K562 (cell line): ENCODE measurements around the gene BPTF.

Experiments
- CBX5 ChIP-seq: IDR thresholded peaks from 2 replicates; pipeline ENCODE4 v1.6.1; 2014; ENCODE audit warnings: low read depth, borderline replicate concordance
- EGR1 ChIP-seq: fragments of 450-650 bp; conservative IDR thresholded peaks from 2 replicates; pipeline ENCODE4 v1.6.1; 2017; ENCODE audit warnings: mild to moderate bottlenecking
- EP300 ChIP-seq: IDR thresholded peaks from 2 replicates; pipeline ENCODE4 v1.6.1; 2012; ENCODE audit warnings: low read length, improper control_type of control experiment
- NFE2 ChIP-seq: IDR thresholded peaks from 2 replicates; pipeline ENCODE4 v1.6.1; 2014; ENCODE audit warnings: antibody characterized with exemption, low read depth
- NR3C1 ChIP-seq: sonication (generic); formaldehyde crosslinking; IDR thresholded peaks from 2 replicates; pipeline ENCODE4 v1.8.1; 2022; ENCODE audit warnings: missing genetic modification reagents
- SFPQ ChIP-seq: fragments of 200-400 bp; formaldehyde crosslinking; IDR thresholded peaks from 2 replicates; pipeline ENCODE4 v1.6.1; 2017; ENCODE audit warnings: mild to moderate bottlenecking, low read depth, low read length, moderate library complexity
- ZNF766 ChIP-seq: fragments of 200-800 bp; sonication (Bioruptor generic); conservative IDR thresholded peaks from 2 replicates; pipeline ENCODE4 v1.6.1; 2016; ENCODE audit warnings: missing genetic modification characterization, missing compliant biosample characterization
- TF ChIP-seq, protein P1 (sequence below): fragments of 250-450 bp; sonication (Bioruptor Pico); IDR thresholded peaks from 2 replicates; pipeline ENCODE4 v1.4.0; 2020; ENCODE audit warnings: mild to moderate bottlenecking, moderate library complexity

GRCh38 chr17:67911059-67911782, 85.9 kb downstream of the BPTF start:
- TF ChIP-seq EGR1: no peak
- no peak for TF ChIP-seq CBX5
- TF ChIP-seq, protein P1, sequence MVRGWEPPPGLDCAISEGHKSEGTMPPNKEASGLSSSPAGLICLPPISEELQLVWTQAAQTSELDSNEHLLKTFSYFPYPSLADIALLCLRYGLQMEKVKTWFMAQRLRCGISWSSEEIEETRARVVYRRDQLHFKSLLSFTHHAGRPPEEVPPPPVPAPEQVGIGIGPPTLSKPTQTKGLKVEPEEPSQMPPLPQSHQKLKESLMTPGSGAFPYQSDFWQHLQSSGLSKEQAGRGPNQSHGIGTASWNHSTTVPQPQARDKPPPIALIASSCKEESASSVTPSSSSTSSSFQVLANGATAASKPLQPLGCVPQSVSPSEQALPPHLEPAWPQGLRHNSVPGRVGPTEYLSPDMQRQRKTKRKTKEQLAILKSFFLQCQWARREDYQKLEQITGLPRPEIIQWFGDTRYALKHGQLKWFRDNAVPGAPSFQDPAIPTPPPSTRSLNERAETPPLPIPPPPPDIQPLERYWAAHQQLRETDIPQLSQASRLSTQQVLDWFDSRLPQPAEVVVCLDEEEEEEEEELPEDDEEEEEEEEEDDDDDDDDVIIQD (CRISPR knock-in tag): no peak
- TF ChIP-seq NFE2: no peak
- TF ChIP-seq ZNF766: no peak
- no peak for TF ChIP-seq EP300
- no peak for TF ChIP-seq NR3C1 (CRISPR knock-in tag)
- no peak for TF ChIP-seq SFPQ
